ENCODE data around the gene CIRBP.
A peak's percentile ranks its signal among the peaks of the same experiment; 100 is the strongest.

CIRBP gene

GRCh38 chr19:1267477-1268225, 1.5 kb upstream of the CIRBP start:
- Histone ChIP-seq H3K27me3 (ENCODE audit: control insufficient read depth, low read length) (no peaks in the 10 kb centered on the region; the same call in 1 of the 2 replicates), H3F3A (ENCODE audit: control insufficient read depth, insufficient read depth) (peaks cover 62% of the 10 kb centered on the region), H3K9me3 (ENCODE audit: control insufficient read depth, insufficient read depth, low read length) (no peaks in the 10 kb centered on the region), H3K9me2 (replicated peaks; ENCODE audit: control insufficient read depth, low read length) (no peaks in the 10 kb centered on the region), H3K79me2 (ENCODE audit: control insufficient read depth, low read length) (peaks cover 40% of the 10 kb centered on the region), H3K36me3 (ENCODE audit: control insufficient read depth, low read length) (peaks cover 37% of the 10 kb centered on the region), H4K20me1 (ENCODE audit: control insufficient read depth, insufficient read depth, low read depth, low read length) (peaks cover 19% of the 10 kb centered on the region), H3K4me1 (ENCODE audit: control insufficient read depth, low read length) (peaks cover 89% of the 10 kb centered on the region), H3K4me3 (ENCODE audit: low read length) (peak overlapping the region; percentile 63), H3K4me2 (ENCODE audit: low read length) (peak overlapping the region; percentile 95), H3K27ac (ENCODE audit: low read depth, low read length) (peak overlapping the region; percentile 95)
- TF ChIP-seq CTCF (IDR thresholded peaks at IDR 0.05; ENCODE audit: low read depth, low read length, poor library complexity, severe bottlenecking): no peak
- TF ChIP-seq EZH2phosphoT487 (IDR thresholded peaks at IDR 0.05; ENCODE audit: borderline replicate concordance, low read length): no peak

GRCh38 chr19:1268226-1269064, 687 bp upstream of the CIRBP start:
- H3K36me3 ChIP-seq (ENCODE audit: control insufficient read depth, low read length): peaks cover 45% of the 10 kb centered on the region
- peaks cover 61% of the 10 kb centered on the region for H3F3A ChIP-seq (ENCODE audit: control insufficient read depth, insufficient read depth)
- peak overlapping the region; percentile 95 for H3K4me2 ChIP-seq (ENCODE audit: low read length)
- no peaks in the 10 kb centered on the region for H3K9me2 ChIP-seq (replicated peaks; ENCODE audit: control insufficient read depth, low read length)
- H4K20me1 ChIP-seq (ENCODE audit: control insufficient read depth, insufficient read depth, low read depth, low read length): peaks cover 19% of the 10 kb centered on the region
- H3K4me3 ChIP-seq (ENCODE audit: low read length): peak overlapping the region; percentile 97
- no peaks in the 10 kb centered on the region; the same call in 1 of the 2 replicates for H3K27me3 ChIP-seq (ENCODE audit: control insufficient read depth, low read length)
- peaks cover 46% of the 10 kb centered on the region for H3K79me2 ChIP-seq (ENCODE audit: control insufficient read depth, low read length)
- H3K27ac ChIP-seq (ENCODE audit: low read depth, low read length): peak overlapping the region; percentile 2; the same call in 1 of the 2 replicates
- peaks cover 87% of the 10 kb centered on the region for H3K4me1 ChIP-seq (ENCODE audit: control insufficient read depth, low read length)
- TF ChIP-seq CTCF (IDR thresholded peaks at IDR 0.05; ENCODE audit: low read depth, low read length, poor library complexity, severe bottlenecking) (no peak), EZH2phosphoT487 (IDR thresholded peaks at IDR 0.05; ENCODE audit: borderline replicate concordance, low read length) (no peak)
- H3K9me3 ChIP-seq (ENCODE audit: control insufficient read depth, insufficient read depth, low read length): no peaks in the 10 kb centered on the region

GRCh38 chr19:1269478-1270212, 513 bp downstream of the CIRBP start:
- Histone ChIP-seq H3K9me2 (replicated peaks; ENCODE audit: control insufficient read depth, low read length) (no peaks in the 10 kb centered on the region), H3K9me3 (ENCODE audit: control insufficient read depth, insufficient read depth, low read length) (no peaks in the 10 kb centered on the region), H3F3A (ENCODE audit: control insufficient read depth, insufficient read depth) (peaks cover 59% of the 10 kb centered on the region), H3K4me2 (ENCODE audit: low read length) (peak overlapping the region; percentile 99), H3K4me3 (ENCODE audit: low read length) (peak overlapping the region; percentile 97), H4K20me1 (ENCODE audit: control insufficient read depth, insufficient read depth, low read depth, low read length) (peaks cover 19% of the 10 kb centered on the region), H3K79me2 (ENCODE audit: control insufficient read depth, low read length) (peaks cover 57% of the 10 kb centered on the region), H3K4me1 (ENCODE audit: control insufficient read depth, low read length) (peaks cover 83% of the 10 kb centered on the region), H3K36me3 (ENCODE audit: control insufficient read depth, low read length) (peaks cover 51% of the 10 kb centered on the region), H3K27me3 (ENCODE audit: control insufficient read depth, low read length) (no peaks in the 10 kb centered on the region; the same call in 1 of the 2 replicates), H3K27ac (ENCODE audit: low read depth, low read length) (peak overlapping the region; percentile 77)
- TF ChIP-seq EZH2phosphoT487 (IDR thresholded peaks at IDR 0.05; ENCODE audit: borderline replicate concordance, low read length) (no peak), CTCF (IDR thresholded peaks at IDR 0.05; ENCODE audit: low read depth, low read length, poor library complexity, severe bottlenecking) (no peak)

Measured in DOHH2 (cell line).